Stimulated activated CD8-positive, alpha-beta memory T cell treated with anti-CD3 and anti-CD28 coated beads, Interleukin-7, amount 100 ng/mL, for 1 hour (primary cell): ENCODE results near the gene ITGAV.
"Not testable (repeated sequence)": the region's sequence is repeated elsewhere in the genome, so short reads cannot be mapped to it uniquely, and the experiment has no call there.

ENCODE experiments used
- DNase-seq, 2 donors: peaks; one replicate each; pipeline ENCODE4 v3.0.0-alpha.2; 2020; ENCODE audit warnings: low read depth in 2 of 2

ITGAV gene

DNA sequence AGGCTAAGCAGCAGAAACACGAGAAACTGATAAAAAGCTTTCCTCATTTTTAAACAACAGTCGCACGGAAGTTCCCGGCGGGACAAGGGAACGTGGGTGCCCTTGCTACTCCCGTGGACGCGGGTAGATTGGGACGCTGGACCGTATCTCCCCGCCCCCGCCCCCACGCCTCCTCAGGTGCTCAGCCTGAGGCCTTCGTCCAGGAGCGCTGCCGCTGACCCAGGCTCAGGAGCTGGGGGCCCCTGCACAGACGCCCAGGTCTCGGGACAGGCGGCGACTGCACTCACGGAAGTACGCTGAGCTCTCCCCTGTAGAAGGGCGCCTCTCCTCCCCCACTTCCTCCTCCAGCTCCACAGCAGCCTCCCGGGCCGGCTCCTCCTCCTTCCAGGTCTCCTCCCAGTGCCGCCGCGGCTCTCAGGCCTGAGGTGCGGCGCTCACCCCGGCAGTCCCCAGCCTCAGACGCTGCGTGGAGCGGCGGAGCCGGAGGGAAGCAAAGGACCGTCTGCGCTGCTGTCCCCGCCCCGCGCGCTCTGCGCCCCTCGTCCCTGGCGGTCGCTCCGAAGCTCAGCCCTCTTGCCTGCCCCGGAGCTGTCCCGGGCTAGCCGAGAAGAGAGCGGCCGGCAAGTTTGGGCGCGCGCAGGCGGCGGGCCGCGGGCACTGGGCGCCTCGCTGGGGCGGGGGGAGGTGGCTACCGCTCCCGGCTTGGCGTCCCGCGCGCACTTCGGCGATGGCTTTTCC, at the start of gene ITGAV:
Gene ITGAV, plus strand, starts transcription at position 445 of the 738 bp plus-strand sequence. Its CDS starts 283 bp downstream, at position 728.
- DNase-seq = peak; percentile 50 to 54

GRCh38 chr2:186540941-186541340, 48.9 kb upstream of the ITGAV start:
- no peak for DNase-seq

DNA sequence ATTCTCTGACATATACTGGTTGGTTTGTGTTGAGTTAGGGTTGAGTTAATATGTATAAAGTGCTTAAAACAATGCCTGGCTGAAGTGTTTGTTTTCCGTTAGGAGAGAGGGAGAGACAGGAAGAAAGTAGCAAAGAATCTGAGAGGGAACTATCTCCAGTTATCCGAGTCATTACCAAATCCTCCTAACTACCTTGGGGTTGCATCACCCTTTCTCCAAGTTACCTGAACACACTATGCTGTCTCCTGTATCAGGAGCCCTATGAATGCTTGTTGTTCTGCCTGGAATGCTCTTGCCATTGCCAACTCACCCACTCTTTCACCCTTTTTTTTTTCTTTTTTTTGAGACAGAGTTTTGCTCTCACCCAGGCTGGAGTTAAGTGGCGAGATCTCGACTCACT, 47.9 kb upstream of the ITGAV start:
- DNase-seq = no peak

GRCh38 chr2:186543561-186544131, 46.2 kb upstream of the ITGAV start:
- no peak for DNase-seq

DNA sequence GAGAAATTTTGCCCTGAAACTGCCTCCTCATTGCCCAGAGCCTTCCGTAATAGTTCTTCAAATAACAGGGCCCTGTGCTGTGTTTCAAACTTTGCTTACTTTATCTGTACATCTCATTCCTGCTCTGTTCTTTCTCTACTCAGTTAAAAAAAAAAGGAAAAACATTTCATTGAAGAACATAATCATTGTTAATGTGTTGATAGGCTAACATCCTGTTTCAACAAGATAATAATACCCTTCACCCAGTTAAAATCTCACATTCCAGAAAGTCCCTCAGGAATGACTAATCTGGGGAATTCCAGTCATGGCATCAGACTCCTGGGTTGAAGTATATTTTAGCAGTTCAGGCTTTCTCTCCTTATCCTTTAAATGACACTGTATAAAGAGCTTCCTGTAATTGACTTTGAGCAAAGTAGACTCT, 45.6 kb upstream of the ITGAV start:
- DNase-seq = no peak

GRCh38 chr2:186546846-186547245, 43.0 kb upstream of the ITGAV start:
- no peak for DNase-seq

DNA sequence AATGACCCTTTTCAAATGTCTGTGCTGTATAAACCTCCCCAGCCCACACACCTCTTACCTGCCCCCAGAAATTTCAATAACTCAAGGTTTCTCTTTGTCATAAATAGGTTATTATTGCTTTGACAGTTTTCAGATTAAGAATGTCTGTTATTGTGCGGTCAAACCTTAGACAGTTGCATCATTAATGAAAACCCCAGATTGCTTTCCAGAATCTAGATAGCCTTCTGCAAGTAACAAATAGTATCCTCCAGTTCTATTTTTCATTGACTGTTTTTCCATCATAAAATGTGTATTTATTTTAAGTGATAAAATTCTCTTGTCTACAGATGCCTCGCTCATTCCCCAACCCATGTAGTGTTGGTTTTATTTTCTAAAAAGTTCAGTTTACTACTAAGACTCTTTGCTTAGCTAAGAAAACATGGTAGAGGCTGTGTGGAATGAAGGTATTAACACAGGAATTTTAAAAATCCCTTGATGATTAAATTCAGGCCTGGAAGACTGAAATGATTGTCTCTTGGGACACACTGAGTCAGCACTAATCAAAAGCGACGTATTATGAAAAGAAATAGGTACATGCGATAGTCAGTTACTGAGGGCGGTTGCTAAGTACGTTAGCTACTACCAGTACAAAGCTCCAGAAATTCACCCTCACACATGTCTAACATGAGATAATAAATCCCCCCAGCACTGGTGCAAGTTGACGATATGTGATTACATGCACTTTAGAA, 38.4 kb upstream of the ITGAV start:
- DNase-seq = no peak

- DNase-seq = no peak
Measured at GRCh38 chr2:186554429-186554828, 35.4 kb upstream of the ITGAV start.

- DNase-seq = no peak
Measured at GRCh38 chr2:186554850-186555671, 34.8 kb upstream of the ITGAV start.

GRCh38 chr2:186558512-186559276, 31.2 kb upstream of the ITGAV start:
- no peak for DNase-seq

DNA sequence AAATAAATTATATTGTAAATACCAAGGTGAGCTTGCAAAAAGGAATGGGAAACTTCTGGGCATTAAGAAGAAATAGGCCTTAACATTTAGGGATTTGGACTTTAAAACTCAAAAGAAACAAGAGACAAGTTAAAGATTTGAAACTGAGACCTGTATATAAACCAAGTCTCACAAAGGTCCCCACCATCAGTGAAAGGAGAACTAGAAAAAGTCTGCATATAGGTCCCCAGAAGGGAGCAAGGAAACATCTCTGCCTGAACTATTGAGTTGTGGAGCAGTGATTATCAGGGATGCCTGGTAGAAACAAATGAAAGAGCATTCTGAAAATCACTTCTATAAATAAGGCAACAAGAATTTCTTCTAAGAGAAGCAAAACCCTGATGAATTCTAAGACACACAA, 30.5 kb upstream of the ITGAV start:
- no peak for DNase-seq

GRCh38 chr2:186559848-186560247, 30.0 kb upstream of the ITGAV start:
- DNase-seq = no peak

GRCh38 chr2:186560254-186560653, 29.6 kb upstream of the ITGAV start:
- DNase-seq = no peak

- DNase-seq = no peak
Measured at GRCh38 chr2:186561467-186562208, 28.2 kb upstream of the ITGAV start.

GRCh38 chr2:186562209-186562578, 27.7 kb upstream of the ITGAV start:
- DNase-seq = no peak

- DNase-seq = not testable (repeated sequence)
Measured at GRCh38 chr2:186568600-186568999, 21.3 kb upstream of the ITGAV start.

- not testable (repeated sequence) for DNase-seq
Measured at GRCh38 chr2:186569127-186569526, 20.7 kb upstream of the ITGAV start.

DNA sequence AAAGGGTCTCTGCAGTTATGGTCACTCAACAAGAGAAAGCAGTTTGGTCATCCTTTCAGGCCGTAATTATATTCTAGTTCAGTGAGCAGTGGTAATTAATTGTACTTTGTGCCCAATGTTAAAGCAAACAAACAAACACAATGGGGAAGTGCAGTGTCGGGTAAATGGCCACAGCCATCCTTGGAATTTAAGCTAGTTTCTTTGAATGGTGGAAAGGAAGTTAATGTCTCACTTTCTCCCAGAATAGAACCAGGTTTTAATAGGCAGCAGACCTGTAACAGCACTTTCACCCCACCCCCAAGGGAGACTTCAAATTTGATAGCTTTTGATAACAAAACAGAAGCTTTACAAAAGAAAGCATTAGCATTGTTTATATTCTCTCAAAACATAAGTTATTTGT, 20.0 kb upstream of the ITGAV start:
- no peak for DNase-seq

GRCh38 chr2:186570604-186571003, 19.3 kb upstream of the ITGAV start:
- no peak for DNase-seq

DNA sequence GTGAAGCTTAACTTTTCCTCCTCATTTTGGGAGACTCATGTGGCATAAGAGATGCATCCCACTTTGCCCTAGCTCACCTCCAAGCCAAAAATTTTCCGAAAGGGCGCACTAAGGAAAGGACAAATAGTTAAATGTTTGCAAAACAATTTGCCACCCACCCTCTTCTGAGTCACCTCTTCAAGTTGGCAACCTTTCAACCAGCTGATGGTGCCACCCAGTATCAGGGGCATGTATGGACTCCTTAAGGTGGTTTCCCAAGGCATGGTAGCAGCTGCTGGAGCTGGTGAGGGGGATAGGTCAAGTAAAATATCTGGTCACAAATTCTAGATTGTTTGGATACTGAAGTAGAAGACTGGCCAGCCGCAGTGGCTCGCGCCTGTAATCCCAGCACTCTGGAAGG, 17.2 kb upstream of the ITGAV start:
- DNase-seq = no peak

GRCh38 chr2:186573531-186573930, 16.3 kb upstream of the ITGAV start:
- DNase-seq = no peak
